Adrenal gland (tissue), 12 donors: ENCODE results near the gene ANKS3. TPM values are rescaled to one million over a fixed set of nuclear protein-coding genes. Genes with fewer than 3 reads are reported as not detected.

Source experiments
- DNase-seq, 7 donors: peaks; one replicate each; pipeline ENCODE4 v3.0.0-alpha.2; 2019 to 2020
- H3K27ac ChIP-seq, 5 donors: fragments of 200-600 bp; sonication (generic) in 4 of 5; 1 replicate in 3 of 5; 2 replicates in 2 of 5; pipeline versions ENCODE4 v1.5.1 to v1.8.0; 2016 to 2020; ENCODE audit warnings: mild to moderate bottlenecking in 1 of 5
- H3K27me3 ChIP-seq: fragments of 200-600 bp; 2 replicates; pipeline ENCODE4 v1.8.0; 2021
- H3K36me3 ChIP-seq, 2 donors: fragments of 200-600 bp; replicated peaks in 1 of 2; 1 replicate in 1 of 2; 2 replicates in 1 of 2; pipeline versions ENCODE4 v1.5.1 to v1.8.0; 2018 to 2022
- H3K4me1 ChIP-seq, 2 donors: fragments of 200-600 bp; replicated peaks in 1 of 2; 1 replicate in 1 of 2; 2 replicates in 1 of 2; pipeline versions ENCODE4 v1.5.1 to v1.8.0; 2018 to 2021
- H3K4me3 ChIP-seq, 4 donors: fragments of 200-600 bp; sonication (generic) in 3 of 4; one replicate each; pipeline ENCODE4 v1.5.1; 2016 to 2018
- H3K9me3 ChIP-seq, 3 donors: fragments of 200-600 bp; sonication (generic) in 1 of 3; replicated peaks in 1 of 3; 1 replicate in 2 of 3; 2 replicates in 1 of 3; pipeline versions ENCODE4 v1.5.1 to v1.8.0; 2016 to 2021
- POLR2A ChIP-seq, 2 donors: fragments of 450-650 bp; IDR thresholded peaks; one replicate each; pipeline ENCODE4 v1.6.1; 2017; ENCODE audit warnings: antibody characterized with exemption in 2 of 2, mild to moderate bottlenecking in 2 of 2, moderate library complexity in 1 of 2
- WGBS, 4 donors: extraction: QIAGEN DNeasy Blood & Tissue Kit in 2 of 4; methylation state at CpG; one replicate each; pipeline versions ENCODE4 v1.1.5 to v1.1.7; 2013 to 2017; 5-methylcytosine and 5-hydroxymethylcytosine counted together
- intact Hi-C, 2 donors: fragments of 100-400 bp; cut with DNase I; formaldehyde crosslinking; loops; one replicate each; pipeline versions ENCODE4 v1.14.1 to v1.15.0; 2022 to 2023
- polyA plus RNA-seq, 3 donors: library from polyadenylated mRNA; stranded (reverse); fragments of 200-250 nt in 2 of 3; fragments of 350-450 nt in 1 of 3; fragmentation: Illumina TruSeq in 1 of 3; extraction: RNeasy Lipid Tissue Mini Kit (QIAGEN cat#74804) in 1 of 3; gene quantifications; one replicate each; pipeline ENCODE4 v1.2.3, GENCODE V29; 2013 to 2014
- total RNA-seq, 9 donors: library from RNA; depleted of rRNA in 4 of 9; stranded (reverse); fragments of >200 nt in 4 of 9; fragments of 120-200 nt in 1 of 9; fragmentation: NEBNext Ultra II Directional in 1 of 9; extraction: Animal tissue kit (Norgen Biotek cat#: 25700) in 1 of 9; gene quantifications; one replicate each; pipeline versions ENCODE4 v1.1.0 to v1.2.4, GENCODE V29; 2013 to 2023
- TF ChIP-seq, protein P1 (sequence below), 6 experiments: fragments of 450-650 bp in 4 of 6; fragments of 200-600 bp in 2 of 6; sonication (generic) in 1 of 6; IDR thresholded peaks; 1 replicate in 5 of 6; 2 replicates in 1 of 6; pipeline versions ENCODE4 v1.5.1 to v1.8.0; 2016 to 2021; ENCODE audit warnings: antibody characterized with exemption in 6 of 6, mild to moderate bottlenecking in 2 of 6, moderate library complexity in 1 of 6
- donor health status: healthy with polysubstance abuse.
- donor health status: Bipolar disorder and iron deficiency.
- donor health status: DM: yes; HTN: yes; CAD: no.
- donor health status: DM: no; HTN: no; CAD: no.
- donor health status: DM: no; HTN: no; CAD: no.
- donor health status: DM: yes; HTN: yes; CAD: no.

Gene ANKS3
- total and polyA plus RNA-seq, 12 donors: 7.2 to 118 (median 19.1) TPM

DNA sequence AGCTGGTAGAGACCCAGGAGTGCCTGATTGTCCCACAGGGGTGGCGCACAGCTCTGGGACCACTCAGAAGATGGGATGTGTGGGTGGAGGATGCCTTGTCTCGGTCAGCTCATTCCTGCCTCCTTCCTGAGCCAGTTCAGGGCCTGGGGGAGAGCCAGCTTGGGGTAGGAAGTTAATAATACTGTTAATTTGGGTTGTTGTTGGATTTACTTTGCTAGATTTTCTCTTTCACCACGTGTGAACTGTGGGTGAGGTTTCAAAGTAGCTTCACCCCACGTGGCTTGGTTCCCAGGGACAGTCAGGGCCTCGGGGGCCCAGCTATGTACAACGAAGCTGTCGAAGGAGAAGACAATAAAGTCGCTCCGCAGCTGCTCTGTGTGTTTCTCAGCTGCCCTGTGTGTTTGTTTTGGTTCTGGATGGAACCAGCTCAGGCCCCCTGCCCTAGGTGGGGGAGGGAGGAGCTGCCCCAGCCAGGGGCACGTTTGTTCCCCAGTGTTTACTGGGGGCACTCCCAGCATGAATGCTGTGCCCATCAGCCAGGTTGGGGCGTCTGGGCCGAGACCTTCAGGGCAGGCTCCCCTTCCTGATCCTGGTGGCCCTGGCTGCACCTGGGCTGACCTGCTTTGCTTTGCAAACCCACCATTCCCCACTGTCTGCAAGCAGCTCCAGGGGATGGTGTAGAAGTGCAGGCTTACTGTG lies 38.4 kb downstream of the ANKS3 start:
- no peak for DNase-seq
- Histone ChIP-seq H3K4me1 (peaks cover 27 to 41% of the 10 kb centered on the region in 2 donors), H3K36me3 (peaks cover 0 to 60% of the 10 kb centered on the region in 2 donors), H3K4me3 (no peak overlapping the region), H3K9me3 (no peaks in the 10 kb centered on the region), H3K27ac (peak overlapping the region in 2 of 5 donors; percentile 75 to 98), H3K27me3 (no peaks in the 10 kb centered on the region)
- TF ChIP-seq, protein P1, sequence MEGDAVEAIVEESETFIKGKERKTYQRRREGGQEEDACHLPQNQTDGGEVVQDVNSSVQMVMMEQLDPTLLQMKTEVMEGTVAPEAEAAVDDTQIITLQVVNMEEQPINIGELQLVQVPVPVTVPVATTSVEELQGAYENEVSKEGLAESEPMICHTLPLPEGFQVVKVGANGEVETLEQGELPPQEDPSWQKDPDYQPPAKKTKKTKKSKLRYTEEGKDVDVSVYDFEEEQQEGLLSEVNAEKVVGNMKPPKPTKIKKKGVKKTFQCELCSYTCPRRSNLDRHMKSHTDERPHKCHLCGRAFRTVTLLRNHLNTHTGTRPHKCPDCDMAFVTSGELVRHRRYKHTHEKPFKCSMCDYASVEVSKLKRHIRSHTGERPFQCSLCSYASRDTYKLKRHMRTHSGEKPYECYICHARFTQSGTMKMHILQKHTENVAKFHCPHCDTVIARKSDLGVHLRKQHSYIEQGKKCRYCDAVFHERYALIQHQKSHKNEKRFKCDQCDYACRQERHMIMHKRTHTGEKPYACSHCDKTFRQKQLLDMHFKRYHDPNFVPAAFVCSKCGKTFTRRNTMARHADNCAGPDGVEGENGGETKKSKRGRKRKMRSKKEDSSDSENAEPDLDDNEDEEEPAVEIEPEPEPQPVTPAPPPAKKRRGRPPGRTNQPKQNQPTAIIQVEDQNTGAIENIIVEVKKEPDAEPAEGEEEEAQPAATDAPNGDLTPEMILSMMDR (IDR thresholded peaks at IDR 0.05): no peak
- no peak for TF ChIP-seq POLR2A (IDR thresholded peaks at IDR 0.05)
- intact Hi-C loops: no loop called here
- 62 to 71% (median 65%) methylated on average over 10 to 12 of the region's 12 CpGs for WGBS, 4 donors

DNA sequence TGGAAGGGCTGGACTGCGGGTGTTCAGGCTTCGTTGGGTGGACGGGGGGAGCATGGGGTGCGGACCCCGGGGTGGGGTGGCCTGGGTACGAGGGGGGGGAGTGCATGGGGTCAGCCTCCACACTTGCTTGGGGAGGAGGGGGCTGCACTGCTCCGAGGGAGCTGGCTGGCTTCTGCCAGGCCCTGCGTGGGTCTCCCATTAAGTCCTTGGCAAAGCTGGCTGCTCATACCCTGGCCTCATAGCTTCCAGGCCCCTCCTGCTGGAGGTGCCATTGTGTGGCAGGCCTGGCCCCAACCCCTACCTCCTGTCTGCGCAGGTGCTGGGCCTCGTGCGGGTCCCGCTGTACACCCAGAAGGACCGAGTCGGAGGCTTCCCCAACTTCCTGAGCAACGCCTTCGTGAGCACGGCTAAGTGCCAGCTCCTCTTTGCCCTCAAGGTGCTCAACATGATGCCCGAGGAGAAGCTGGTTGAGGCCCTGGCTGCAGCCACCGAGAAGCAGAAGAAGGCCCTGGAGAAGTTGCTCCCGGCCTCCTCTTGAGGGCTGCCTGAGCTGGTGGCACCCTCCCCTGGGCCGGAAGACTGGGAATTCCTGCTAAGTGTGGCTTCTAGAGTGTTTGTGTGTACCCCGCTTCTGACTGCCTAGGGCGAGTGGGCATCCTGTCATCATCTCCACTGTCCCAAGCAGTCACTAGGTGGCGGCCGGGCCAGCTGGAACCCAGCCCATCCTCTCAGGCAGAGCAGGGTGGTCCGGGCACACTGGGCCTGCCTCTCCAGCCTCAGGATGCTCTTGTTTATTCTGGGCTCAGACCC lies 39.2 kb downstream of the ANKS3 start:
- H3K36me3 ChIP-seq: peaks cover 0 to 52% of the 10 kb centered on the region in 2 donors
- peaks cover 27 to 41% of the 10 kb centered on the region in 2 donors for H3K4me1 ChIP-seq
- peak overlapping the region in 2 of 5 donors; percentile 75 to 98 for H3K27ac ChIP-seq
- no peaks in the 10 kb centered on the region for H3K27me3 ChIP-seq
- peak in 5 of 7 donors; percentile 22 to 46 (median 34) for DNase-seq
- WGBS, 4 donors: 52 to 59% (median 57%) methylated on average over 9 to 26 of the region's 26 CpGs
- no peaks in the 10 kb centered on the region for H3K9me3 ChIP-seq
- intact Hi-C loops: no loop called here
- no peak for TF ChIP-seq POLR2A (IDR thresholded peaks at IDR 0.05)
- TF ChIP-seq, protein P1 (IDR thresholded peaks at IDR 0.05): no peak
- H3K4me3 ChIP-seq: peak overlapping the region in 1 of 4 donors; percentile 99

DNA sequence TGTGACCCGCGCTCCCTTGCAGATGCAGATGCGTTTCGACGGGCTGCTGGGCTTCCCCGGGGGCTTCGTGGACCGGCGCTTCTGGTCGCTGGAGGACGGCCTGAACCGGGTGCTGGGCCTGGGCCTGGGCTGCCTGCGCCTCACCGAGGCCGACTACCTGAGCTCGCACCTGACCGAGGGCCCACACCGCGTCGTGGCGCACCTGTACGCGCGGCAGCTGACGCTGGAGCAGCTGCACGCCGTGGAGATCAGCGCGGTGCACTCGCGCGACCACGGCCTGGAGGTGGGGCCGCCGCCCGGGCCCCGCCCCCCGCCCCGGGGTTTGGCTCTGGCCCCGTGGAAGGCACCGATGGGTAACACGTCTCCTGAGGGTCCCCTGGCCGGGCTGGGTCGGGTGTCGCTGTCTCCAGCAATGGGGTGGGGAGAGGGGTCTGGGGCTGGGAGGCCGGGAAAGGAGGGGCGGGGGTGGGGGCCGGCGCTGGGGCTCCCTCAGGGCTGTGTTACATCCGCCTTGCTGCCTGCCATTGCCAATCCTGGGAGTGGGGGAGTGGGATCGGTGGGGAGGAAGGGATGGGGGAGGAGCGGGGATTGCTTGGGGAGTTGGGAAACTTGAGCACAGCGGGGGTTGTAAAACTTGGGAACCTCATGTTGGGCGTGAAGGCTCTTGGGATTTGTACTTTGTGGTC lies 40.0 kb downstream of the ANKS3 start:
- Histone ChIP-seq H3K27ac (peak overlapping the region; percentile 60 to 98 (median 83)), H3K4me1 (peaks cover 27 to 41% of the 10 kb centered on the region in 2 donors), H3K27me3 (no peaks in the 10 kb centered on the region), H3K9me3 (no peaks in the 10 kb centered on the region), H3K4me3 (peak overlapping the region; percentile 45 to 99 (median 95)), H3K36me3 (peaks cover 0 to 48% of the 10 kb centered on the region in 2 donors)
- DNase-seq: peak in 6 of 7 donors; percentile 35 to 57 (median 50)
- WGBS, 4 donors: 1 to 8% (median 5%) methylated on average over 8 to 54 of the region's 54 CpGs
- TF ChIP-seq POLR2A (IDR thresholded peaks at IDR 0.05): no peak
- TF ChIP-seq, protein P1 (IDR thresholded peaks at IDR 0.05): no peak
- intact Hi-C loops: no loop called here
